Measurements from ENCODE around the gene TGFBR2. TPM values are rescaled to one million over a fixed set of nuclear protein-coding genes. Genes with fewer than 3 reads are reported as not detected.

Gene TGFBR2
- total and polyA plus RNA-seq, 2 of the 13 experiments (the other 11 are each of a cell fraction or from before 2014, with no cell fraction given), result 82.2 to 187 TPM

DNA sequence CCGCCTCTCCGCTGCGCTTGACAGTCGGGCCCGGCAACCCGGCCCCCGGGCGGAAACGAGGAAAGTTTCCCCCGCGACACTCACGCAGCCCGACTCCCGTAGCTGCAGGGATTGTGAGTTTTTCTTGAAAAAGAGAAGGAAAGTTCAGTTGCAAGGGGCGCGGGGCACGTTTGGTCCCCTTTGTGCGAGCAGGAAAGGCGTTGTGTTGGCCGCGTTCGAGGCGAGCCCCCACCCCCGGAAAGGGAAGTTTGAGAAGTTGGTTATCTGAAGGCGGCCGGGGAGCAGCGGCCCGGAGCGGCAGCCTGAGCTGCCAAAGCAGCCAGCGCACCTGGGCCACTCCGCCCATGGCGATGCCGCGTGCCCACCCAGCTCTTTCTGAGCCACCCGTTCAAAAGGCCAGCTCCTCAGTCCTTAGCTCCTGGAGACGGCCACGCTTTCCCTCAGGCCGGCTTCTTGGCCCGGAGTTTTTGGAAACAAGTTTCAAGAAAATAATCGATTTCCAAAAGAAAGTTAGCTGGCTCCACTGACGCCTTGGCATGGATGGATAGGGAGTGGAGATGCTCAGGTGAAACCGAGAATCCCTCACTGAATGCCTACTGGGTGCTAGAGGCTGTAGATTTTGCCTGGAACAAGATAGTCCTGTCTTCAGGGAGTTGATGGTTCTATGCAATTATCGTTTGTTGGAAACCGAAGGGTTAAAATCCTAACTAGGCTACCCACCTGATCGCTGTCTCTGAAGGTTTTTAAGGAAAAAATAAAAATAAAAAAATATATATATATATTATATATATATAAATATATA lies 832 bp downstream of the TGFBR2 start (continued):
- TF ChIP-seq, protein P1, sequence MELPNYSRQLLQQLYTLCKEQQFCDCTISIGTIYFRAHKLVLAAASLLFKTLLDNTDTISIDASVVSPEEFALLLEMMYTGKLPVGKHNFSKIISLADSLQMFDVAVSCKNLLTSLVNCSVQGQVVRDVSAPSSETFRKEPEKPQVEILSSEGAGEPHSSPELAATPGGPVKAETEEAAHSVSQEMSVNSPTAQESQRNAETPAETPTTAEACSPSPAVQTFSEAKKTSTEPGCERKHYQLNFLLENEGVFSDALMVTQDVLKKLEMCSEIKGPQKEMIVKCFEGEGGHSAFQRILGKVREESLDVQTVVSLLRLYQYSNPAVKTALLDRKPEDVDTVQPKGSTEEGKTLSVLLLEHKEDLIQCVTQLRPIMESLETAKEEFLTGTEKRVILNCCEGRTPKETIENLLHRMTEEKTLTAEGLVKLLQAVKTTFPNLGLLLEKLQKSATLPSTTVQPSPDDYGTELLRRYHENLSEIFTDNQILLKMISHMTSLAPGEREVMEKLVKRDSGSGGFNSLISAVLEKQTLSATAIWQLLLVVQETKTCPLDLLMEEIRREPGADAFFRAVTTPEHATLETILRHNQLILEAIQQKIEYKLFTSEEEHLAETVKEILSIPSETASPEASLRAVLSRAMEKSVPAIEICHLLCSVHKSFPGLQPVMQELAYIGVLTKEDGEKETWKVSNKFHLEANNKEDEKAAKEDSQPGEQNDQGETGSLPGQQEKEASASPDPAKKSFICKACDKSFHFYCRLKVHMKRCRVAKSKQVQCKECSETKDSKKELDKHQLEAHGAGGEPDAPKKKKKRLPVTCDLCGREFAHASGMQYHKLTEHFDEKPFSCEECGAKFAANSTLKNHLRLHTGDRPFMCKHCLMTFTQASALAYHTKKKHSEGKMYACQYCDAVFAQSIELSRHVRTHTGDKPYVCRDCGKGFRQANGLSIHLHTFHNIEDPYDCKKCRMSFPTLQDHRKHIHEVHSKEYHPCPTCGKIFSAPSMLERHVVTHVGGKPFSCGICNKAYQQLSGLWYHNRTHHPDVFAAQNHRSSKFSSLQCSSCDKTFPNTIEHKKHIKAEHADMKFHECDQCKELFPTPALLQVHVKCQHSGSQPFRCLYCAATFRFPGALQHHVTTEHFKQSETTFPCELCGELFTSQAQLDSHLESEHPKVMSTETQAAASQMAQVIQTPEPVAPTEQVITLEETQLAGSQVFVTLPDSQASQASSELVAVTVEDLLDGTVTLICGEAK (IDR thresholded peaks at IDR 0.05), result no peak
- TF ChIP-seq, protein P1 (CRISPR knock-in tag; IDR thresholded peaks at IDR 0.05), result no peak
- TF ChIP-seq HNRNPL (IDR thresholded peaks at IDR 0.05; ENCODE audit: low read depth, low read length), result peak; percentile 89
- peak; percentile 49; the same call in 1 of the 2 replicates for TF ChIP-seq ETV6 (CRISPR knock-in tag; conservative IDR thresholded peaks at IDR 0.05)
- no peak for TF ChIP-seq RARA (CRISPR knock-in tag; IDR thresholded peaks at IDR 0.05)
- no peak for TF ChIP-seq EP300 (IDR thresholded peaks at IDR 0.05; ENCODE audit: low read depth in 2 of 2, low read length in 2 of 2)
- no peak for TF ChIP-seq EP300 (CRISPR knock-in tag; IDR thresholded peaks at IDR 0.05; ENCODE audit: borderline replicate concordance)
- TF ChIP-seq ZNF724P (CRISPR knock-in tag; IDR thresholded peaks at IDR 0.05; ENCODE audit: borderline replicate concordance), result no peak
- TF ChIP-seq ZNF441 (CRISPR knock-in tag; IDR thresholded peaks at IDR 0.05; ENCODE audit: borderline replicate concordance), result no peak
- TF ChIP-seq NCOA5 (CRISPR knock-in tag; IDR thresholded peaks at IDR 0.05), result no peak
- 0 out of 2 replicates have a peak, but pooled peaks have one; percentile 50 for TF ChIP-seq ZKSCAN1 (IDR thresholded peaks at IDR 0.05; ENCODE audit: low read length)
- TF ChIP-seq WIZ (CRISPR knock-in tag; IDR thresholded peaks at IDR 0.05), result no peak
- TF ChIP-seq ZNF614 (CRISPR knock-in tag; IDR thresholded peaks at IDR 0.05; ENCODE audit: borderline replicate concordance), result no peak
- TF ChIP-seq, protein P2, sequence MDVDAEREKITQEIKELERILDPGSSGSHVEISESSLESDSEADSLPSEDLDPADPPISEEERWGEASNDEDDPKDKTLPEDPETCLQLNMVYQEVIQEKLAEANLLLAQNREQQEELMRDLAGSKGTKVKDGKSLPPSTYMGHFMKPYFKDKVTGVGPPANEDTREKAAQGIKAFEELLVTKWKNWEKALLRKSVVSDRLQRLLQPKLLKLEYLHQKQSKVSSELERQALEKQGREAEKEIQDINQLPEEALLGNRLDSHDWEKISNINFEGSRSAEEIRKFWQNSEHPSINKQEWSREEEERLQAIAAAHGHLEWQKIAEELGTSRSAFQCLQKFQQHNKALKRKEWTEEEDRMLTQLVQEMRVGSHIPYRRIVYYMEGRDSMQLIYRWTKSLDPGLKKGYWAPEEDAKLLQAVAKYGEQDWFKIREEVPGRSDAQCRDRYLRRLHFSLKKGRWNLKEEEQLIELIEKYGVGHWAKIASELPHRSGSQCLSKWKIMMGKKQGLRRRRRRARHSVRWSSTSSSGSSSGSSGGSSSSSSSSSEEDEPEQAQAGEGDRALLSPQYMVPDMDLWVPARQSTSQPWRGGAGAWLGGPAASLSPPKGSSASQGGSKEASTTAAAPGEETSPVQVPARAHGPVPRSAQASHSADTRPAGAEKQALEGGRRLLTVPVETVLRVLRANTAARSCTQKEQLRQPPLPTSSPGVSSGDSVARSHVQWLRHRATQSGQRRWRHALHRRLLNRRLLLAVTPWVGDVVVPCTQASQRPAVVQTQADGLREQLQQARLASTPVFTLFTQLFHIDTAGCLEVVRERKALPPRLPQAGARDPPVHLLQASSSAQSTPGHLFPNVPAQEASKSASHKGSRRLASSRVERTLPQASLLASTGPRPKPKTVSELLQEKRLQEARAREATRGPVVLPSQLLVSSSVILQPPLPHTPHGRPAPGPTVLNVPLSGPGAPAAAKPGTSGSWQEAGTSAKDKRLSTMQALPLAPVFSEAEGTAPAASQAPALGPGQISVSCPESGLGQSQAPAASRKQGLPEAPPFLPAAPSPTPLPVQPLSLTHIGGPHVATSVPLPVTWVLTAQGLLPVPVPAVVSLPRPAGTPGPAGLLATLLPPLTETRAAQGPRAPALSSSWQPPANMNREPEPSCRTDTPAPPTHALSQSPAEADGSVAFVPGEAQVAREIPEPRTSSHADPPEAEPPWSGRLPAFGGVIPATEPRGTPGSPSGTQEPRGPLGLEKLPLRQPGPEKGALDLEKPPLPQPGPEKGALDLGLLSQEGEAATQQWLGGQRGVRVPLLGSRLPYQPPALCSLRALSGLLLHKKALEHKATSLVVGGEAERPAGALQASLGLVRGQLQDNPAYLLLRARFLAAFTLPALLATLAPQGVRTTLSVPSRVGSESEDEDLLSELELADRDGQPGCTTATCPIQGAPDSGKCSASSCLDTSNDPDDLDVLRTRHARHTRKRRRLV (CRISPR knock-in tag; IDR thresholded peaks at IDR 0.05), result 0 out of 2 replicates have a peak, but pooled peaks have one; percentile 13
- TF ChIP-seq GABPB1 (CRISPR knock-in tag; IDR thresholded peaks at IDR 0.05), result peak; percentile 52; the same call in 1 of the 2 replicates
- no peak for TF ChIP-seq MZF1 (CRISPR knock-in tag; IDR thresholded peaks at IDR 0.05; ENCODE audit: borderline replicate concordance)

Data from HepG2 (cell line).